Astrocyte of the spinal cord (primary cell): Measurements from ENCODE around the gene MSRB3.

Source experiments
- DNase-seq: peaks from one replicate; pipeline ENCODE4 v3.0.0; 2011; ENCODE audit warnings: low read depth, low spot score
- H3K4me3 ChIP-seq: 2 replicates; pipeline ENCODE4 v1.5.1; 2011; ENCODE audit warnings: low read depth, mild to moderate bottlenecking, low read length, moderate library complexity
- CTCF ChIP-seq: IDR thresholded peaks from 2 replicates; pipeline ENCODE4 v1.5.1; 2012; ENCODE audit warnings: low read depth, mild to moderate bottlenecking, low read length, inconsistent platforms
- in situ Hi-C: cut with HindIII; loops from 2 replicates; pipeline ENCODE4 v1.10.0; 2017; ENCODE audit warnings: low sequenced_read_pairs

The MSRB3 gene

DNA sequence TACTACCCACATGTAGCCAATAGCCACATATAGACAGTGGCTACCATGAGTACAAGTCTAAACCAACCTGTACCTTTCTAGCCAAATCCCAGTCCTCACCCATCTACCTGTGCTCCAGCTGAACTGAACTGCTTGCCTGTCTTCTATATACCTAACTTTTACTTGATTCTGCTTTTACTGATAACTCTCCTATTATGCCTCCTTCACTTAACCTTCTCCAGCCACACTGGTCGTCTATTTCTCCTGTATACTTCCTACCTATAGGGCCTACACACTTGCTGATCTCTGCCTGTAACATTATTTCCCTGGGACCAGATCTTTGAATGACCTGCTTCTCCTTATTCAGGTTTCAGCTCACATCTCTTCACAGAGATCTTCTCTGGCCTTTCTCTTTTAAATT lies 26.0 kb upstream of the MSRB3 start:
- no peak for DNase-seq

DNA sequence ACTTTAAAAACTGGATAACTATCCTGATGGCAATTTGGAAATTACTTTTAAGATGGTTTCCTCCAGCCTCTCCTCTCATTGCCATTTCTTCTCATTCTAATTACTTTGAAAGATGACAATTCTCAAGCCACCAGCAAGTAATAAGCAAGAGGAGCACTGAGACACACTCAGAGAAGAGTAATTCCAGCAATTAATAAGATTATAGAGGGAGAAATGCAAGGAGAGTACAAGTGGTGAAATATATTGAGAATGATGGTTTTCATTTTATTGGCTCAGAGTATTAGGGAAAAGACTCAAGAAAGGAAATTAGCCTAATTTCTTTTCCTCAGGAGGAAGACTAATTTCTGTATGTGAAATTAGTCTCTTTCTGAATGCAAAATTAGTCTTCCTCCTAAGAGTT lies 20.5 kb upstream of the MSRB3 start:
- no peak for DNase-seq
- in situ Hi-C loops: no loop called here
- TF ChIP-seq CTCF: no peak
- H3K4me3 ChIP-seq: no peak overlapping the region

More for the DNA sequence above, 26.0 kb upstream of the MSRB3 start:
- in situ Hi-C loops: no loop called here
- no peak for TF ChIP-seq CTCF
- H3K4me3 ChIP-seq: no peak overlapping the region

DNA sequence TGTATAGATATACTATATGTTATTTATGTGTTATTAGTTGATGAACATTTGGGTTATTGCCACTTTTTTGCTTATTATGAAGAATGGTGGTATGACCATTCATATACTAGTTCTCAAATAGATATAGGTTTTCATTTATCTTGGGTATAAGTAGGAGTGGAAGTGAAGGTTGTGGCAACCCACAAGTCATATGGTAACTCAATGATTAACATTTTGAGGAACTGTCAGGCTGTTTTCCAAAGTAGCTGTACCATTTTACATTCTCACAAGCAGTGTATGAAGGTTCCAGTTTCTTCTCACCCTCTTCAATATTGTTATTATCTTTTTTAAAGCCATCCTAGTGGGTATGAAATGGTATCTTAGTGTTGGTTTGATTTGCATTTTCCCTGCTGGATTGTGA lies 19.0 kb upstream of the MSRB3 start:
- in situ Hi-C loops: no loop called here
- H3K4me3 ChIP-seq: no peak overlapping the region
- TF ChIP-seq CTCF: no peak
- no peak for DNase-seq

GRCh38 chr12:65263777-65264176 lies 14.7 kb upstream of the MSRB3 start:
- DNase-seq: no peak
- TF ChIP-seq CTCF: no peak
- no peak overlapping the region for H3K4me3 ChIP-seq
- in situ Hi-C loops: no loop called here

DNA sequence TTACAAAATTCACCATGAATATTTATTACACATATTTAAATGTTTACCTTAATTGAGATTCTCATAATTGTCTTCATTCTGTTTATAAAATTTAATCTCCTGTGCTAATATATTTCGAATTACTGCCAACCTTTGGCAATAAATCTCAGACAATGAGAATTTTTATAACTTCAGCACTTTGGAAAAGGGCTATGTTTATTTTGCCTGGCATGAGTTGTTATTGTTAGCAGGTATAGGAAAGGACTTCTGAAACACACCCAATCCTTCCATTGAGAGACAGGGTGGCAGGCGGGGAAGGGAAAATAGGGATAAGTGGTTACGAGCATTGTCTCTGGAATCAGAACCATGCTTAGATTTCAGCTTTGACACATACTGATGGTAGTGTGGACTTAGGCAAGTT lies 12.1 kb upstream of the MSRB3 start:
- DNase-seq: no peak
- no peak overlapping the region for H3K4me3 ChIP-seq
- in situ Hi-C loops: no loop called here
- TF ChIP-seq CTCF: no peak

GRCh38 chr12:65269603-65270002 lies 8.9 kb upstream of the MSRB3 start:
- DNase-seq: no peak
- no peak for TF ChIP-seq CTCF
- in situ Hi-C loops: no loop called here
- no peak overlapping the region for H3K4me3 ChIP-seq
